Activated effector memory CD4-positive, alpha-beta T cell treated with anti-CD3 and anti-CD28 coated beads, Interleukin-2, amount 50 U/mL, for 16 hours (primary cell): ENCODE data around the gene DAO.

Source experiments
- DNase-seq: peaks from one replicate; pipeline ENCODE4 v3.0.0-alpha.2; 2020

DAO gene

GRCh38 chr12:108928695-108929094, 48.8 kb downstream of the DAO start:
- no peak for DNase-seq

GRCh38 chr12:108930155-108930554, 50.3 kb downstream of the DAO start:
- DNase-seq = no peak

- no peak for DNase-seq
These were observed 50.9 kb downstream of the DAO start for GRCh38 chr12:108930756-108931155.

- DNase-seq = no peak
These were observed 54.1 kb downstream of the DAO start for GRCh38 chr12:108933949-108934348.

- no peak for DNase-seq
These were observed 55.4 kb downstream of the DAO start for GRCh38 chr12:108935159-108935763.

- no peak for DNase-seq
These were observed 58.5 kb downstream of the DAO start for GRCh38 chr12:108938247-108938924.

GRCh38 chr12:108939594-108939993, 59.7 kb downstream of the DAO start:
- DNase-seq = no peak

- DNase-seq = no peak
These were observed 60.2 kb downstream of the DAO start for GRCh38 chr12:108940138-108940537.

- no peak for DNase-seq
These were observed 67.2 kb downstream of the DAO start for GRCh38 chr12:108947097-108947496.

GRCh38 chr12:108948367-108948766, 68.5 kb downstream of the DAO start:
- DNase-seq = no peak

GRCh38 chr12:108949976-108950375, 70.1 kb downstream of the DAO start:
- no peak for DNase-seq
